ENCODE results near the gene IGFBP4. TPM values are rescaled to one million over a fixed set of nuclear protein-coding genes. Genes with fewer than 3 reads are reported as not detected.

Gene IGFBP4
- total and polyA plus RNA-seq, 4 donors: 74.1 to 649 (median 238) TPM

DNA sequence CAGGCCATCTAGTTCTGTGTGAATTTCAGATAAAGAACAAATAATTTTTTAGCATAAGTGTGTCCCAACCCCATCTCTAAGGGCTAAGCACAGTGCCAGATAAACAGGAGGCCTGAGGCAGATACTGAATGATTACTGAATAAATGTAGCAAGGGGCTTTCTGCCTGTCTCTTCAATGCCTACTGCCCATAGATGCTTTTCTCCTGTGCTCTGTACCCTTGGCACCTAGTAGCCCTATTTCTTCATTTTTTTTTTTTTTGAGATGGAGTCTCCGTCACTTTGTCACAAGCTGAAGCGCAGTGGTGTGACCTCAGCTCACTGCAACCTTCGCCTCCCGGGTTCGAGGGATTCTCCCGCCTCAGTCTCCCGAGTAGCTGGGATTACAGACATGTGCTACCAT, 25.3 kb downstream of the IGFBP4 start:
- H3K36me3 ChIP-seq (ENCODE audit: control insufficient read depth in 4 of 4, insufficient read depth in 3 of 4, low read depth in 1 of 4, low read length in 3 of 4): no peaks in the 10 kb centered on the region
- 97% methylated on average over 7 of the region's 7 CpGs for WGBS
- no peak overlapping the region for H3K27ac ChIP-seq (ENCODE audit: low read depth in 1 of 2, low read length in 2 of 2)
- H3K27me3 ChIP-seq (ENCODE audit: control insufficient read depth in 4 of 4, insufficient read depth in 4 of 4, low read length in 3 of 4): no peaks in the 10 kb centered on the region
- TF ChIP-seq, protein P1, sequence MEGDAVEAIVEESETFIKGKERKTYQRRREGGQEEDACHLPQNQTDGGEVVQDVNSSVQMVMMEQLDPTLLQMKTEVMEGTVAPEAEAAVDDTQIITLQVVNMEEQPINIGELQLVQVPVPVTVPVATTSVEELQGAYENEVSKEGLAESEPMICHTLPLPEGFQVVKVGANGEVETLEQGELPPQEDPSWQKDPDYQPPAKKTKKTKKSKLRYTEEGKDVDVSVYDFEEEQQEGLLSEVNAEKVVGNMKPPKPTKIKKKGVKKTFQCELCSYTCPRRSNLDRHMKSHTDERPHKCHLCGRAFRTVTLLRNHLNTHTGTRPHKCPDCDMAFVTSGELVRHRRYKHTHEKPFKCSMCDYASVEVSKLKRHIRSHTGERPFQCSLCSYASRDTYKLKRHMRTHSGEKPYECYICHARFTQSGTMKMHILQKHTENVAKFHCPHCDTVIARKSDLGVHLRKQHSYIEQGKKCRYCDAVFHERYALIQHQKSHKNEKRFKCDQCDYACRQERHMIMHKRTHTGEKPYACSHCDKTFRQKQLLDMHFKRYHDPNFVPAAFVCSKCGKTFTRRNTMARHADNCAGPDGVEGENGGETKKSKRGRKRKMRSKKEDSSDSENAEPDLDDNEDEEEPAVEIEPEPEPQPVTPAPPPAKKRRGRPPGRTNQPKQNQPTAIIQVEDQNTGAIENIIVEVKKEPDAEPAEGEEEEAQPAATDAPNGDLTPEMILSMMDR (IDR thresholded peaks at IDR 0.05; ENCODE audit: low read depth, low read length, missing input control): no peak
- no peak for TF ChIP-seq GABPA (IDR thresholded peaks at IDR 0.05 in 1 of 2, conservative IDR thresholded peaks at IDR 0.05 in 1 of 2)
- peaks cover 0 to 16% (median 12%) of the 10 kb centered on the region in 4 donors for H3K4me1 ChIP-seq (ENCODE audit: control insufficient read depth in 4 of 4, insufficient read depth in 4 of 4, low read length in 3 of 4)
- no peak overlapping the region for H3K9ac ChIP-seq (ENCODE audit: low read depth in 1 of 2, low read length in 2 of 2)
- no peaks in the 10 kb centered on the region for H3K9me3 ChIP-seq (ENCODE audit: control insufficient read depth in 4 of 4, low read length in 3 of 4)
- H3K4me3 ChIP-seq (ENCODE audit: low read depth in 1 of 3, low read length in 3 of 3): no peak overlapping the region
- DNase-seq (ENCODE audit: low spot score): no peak

DNA sequence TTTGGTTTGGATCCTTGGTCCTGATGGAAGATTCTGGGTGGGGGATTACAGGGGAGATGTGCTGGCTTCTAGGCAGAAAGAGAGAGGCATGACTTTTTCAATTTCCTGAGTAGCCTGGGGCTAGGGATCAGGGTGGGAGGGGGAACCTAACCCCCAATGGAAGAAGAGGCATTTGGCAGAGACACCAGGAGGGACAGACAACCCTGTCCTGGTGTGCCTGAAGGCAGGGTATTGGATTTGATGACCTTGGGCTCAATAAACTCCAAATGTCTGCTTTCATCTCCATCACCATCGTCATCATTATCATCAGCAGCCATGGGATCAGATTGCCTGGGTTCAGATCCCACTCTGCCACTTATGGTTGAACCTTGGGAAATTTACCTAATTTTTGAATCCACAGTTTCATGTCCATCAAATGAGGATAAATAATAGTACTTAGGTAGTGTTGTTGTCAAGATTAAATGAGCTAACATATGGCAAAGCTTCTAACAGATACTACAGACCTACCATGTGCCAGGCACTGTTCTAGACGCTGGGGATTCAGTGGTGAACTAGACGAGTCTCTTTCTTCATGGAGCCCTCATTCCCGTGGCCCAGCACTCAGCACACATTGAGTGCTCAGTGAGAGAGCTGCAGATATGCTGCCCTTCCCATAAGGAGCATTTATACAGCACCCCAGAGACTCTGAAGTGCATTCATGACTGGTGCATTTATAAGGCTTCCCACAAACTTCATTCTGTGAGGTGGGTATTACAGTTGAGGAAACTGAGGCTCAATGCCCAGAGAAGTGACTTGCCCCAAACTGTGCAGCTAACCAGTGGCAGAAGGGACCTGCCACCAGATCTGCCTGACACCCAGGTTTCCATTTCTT, 26.8 kb downstream of the IGFBP4 start:
- Histone ChIP-seq H3K9me3 (ENCODE audit: control insufficient read depth in 4 of 4, low read length in 3 of 4) (no peaks in the 10 kb centered on the region), H3K9ac (ENCODE audit: low read depth in 1 of 2, low read length in 2 of 2) (no peak overlapping the region)
- TF ChIP-seq SP1 (IDR thresholded peaks at IDR 0.05) (no peak), FOXA2 (IDR thresholded peaks at IDR 0.05) (no peak), YY1 (IDR thresholded peaks at IDR 0.05) (no peak), RAD21 (IDR thresholded peaks at IDR 0.05) (no peak), RXRA (IDR thresholded peaks at IDR 0.05) (no peak), GABPA (IDR thresholded peaks at IDR 0.05 in 1 of 2, conservative IDR thresholded peaks at IDR 0.05 in 1 of 2) (no peak), JUND (IDR thresholded peaks at IDR 0.05) (no peak), FOXA1 (IDR thresholded peaks at IDR 0.05) (no peak), HNF4A (conservative IDR thresholded peaks at IDR 0.05) (no peak), EGR1 (IDR thresholded peaks at IDR 0.05; ENCODE audit: low read depth in 2 of 2) (no peak)
- TF ChIP-seq, protein P2, sequence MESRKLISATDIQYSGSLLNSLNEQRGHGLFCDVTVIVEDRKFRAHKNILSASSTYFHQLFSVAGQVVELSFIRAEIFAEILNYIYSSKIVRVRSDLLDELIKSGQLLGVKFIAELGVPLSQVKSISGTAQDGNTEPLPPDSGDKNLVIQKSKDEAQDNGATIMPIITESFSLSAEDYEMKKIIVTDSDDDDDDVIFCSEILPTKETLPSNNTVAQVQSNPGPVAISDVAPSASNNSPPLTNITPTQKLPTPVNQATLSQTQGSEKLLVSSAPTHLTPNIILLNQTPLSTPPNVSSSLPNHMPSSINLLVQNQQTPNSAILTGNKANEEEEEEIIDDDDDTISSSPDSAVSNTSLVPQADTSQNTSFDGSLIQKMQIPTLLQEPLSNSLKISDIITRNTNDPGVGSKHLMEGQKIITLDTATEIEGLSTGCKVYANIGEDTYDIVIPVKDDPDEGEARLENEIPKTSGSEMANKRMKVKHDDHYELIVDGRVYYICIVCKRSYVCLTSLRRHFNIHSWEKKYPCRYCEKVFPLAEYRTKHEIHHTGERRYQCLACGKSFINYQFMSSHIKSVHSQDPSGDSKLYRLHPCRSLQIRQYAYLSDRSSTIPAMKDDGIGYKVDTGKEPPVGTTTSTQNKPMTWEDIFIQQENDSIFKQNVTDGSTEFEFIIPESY (IDR thresholded peaks at IDR 0.05): no peak
- TF ChIP-seq, protein P3, sequence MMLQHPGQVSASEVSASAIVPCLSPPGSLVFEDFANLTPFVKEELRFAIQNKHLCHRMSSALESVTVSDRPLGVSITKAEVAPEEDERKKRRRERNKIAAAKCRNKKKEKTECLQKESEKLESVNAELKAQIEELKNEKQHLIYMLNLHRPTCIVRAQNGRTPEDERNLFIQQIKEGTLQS (IDR thresholded peaks at IDR 0.05): no peak

More for the DNA sequence above, 26.8 kb downstream of the IGFBP4 start:
- Histone ChIP-seq H3K27me3 (ENCODE audit: control insufficient read depth in 4 of 4, insufficient read depth in 4 of 4, low read length in 3 of 4) (no peaks in the 10 kb centered on the region), H3K4me1 (ENCODE audit: control insufficient read depth in 4 of 4, insufficient read depth in 4 of 4, low read length in 3 of 4) (peaks cover 0 to 31% (median 22%) of the 10 kb centered on the region in 4 donors), H3K27ac (ENCODE audit: low read depth in 1 of 2, low read length in 2 of 2) (no peak overlapping the region), H3K36me3 (ENCODE audit: control insufficient read depth in 4 of 4, insufficient read depth in 3 of 4, low read depth in 1 of 4, low read length in 3 of 4) (no peaks in the 10 kb centered on the region), H3K4me3 (ENCODE audit: low read depth in 1 of 3, low read length in 3 of 3) (no peak overlapping the region)
- 93% methylated on average over 4 of the region's 4 CpGs for WGBS
- DNase-seq (ENCODE audit: low spot score): no peak

Data from liver (tissue), 9 donors.